Uterus (tissue), 4 donors: ENCODE results near the gene GRIN1. TPM values are rescaled to one million over a fixed set of nuclear protein-coding genes. Genes with fewer than 3 reads are reported as not detected.
"Not testable (repeated sequence)": the region's sequence is repeated elsewhere in the genome, so short reads cannot be mapped to it uniquely, and the experiment has no call there.

ENCODE experiments used
- DNase-seq, 2 donors: peaks; one replicate each; pipeline ENCODE4 v3.0.0-alpha.2; 2019 to 2020
- H3K27ac ChIP-seq, 2 donors: fragments of 200-600 bp; sonication (generic); 1 replicate in 1 of 2; 2 replicates in 1 of 2; pipeline ENCODE4 v1.5.1; 2016 to 2018
- H3K27me3 ChIP-seq, 2 donors: fragments of 200-600 bp; sonication (generic); one replicate each; pipeline ENCODE4 v1.5.1; 2018 to 2019; ENCODE audit warnings: control low read depth in 1 of 2
- H3K36me3 ChIP-seq, 2 donors: fragments of 200-600 bp; sonication (generic); one replicate each; pipeline ENCODE4 v1.5.1; 2019; ENCODE audit warnings: control low read depth in 1 of 2
- H3K4me1 ChIP-seq, 2 donors: fragments of 200-600 bp; sonication (generic); one replicate each; pipeline ENCODE4 v1.5.1; 2018 to 2019; ENCODE audit warnings: control low read depth in 1 of 2
- H3K4me3 ChIP-seq, 2 donors: fragments of 200-600 bp; sonication (generic); 1 replicate in 1 of 2; 2 replicates in 1 of 2; pipeline ENCODE4 v1.5.1; 2018 to 2019; ENCODE audit warnings: mild to moderate bottlenecking in 1 of 2
- H3K9me3 ChIP-seq, 2 donors: fragments of 200-600 bp; sonication (generic); one replicate each; pipeline ENCODE4 v1.5.1; 2019; ENCODE audit warnings: control low read depth in 1 of 2
- CTCF ChIP-seq, 4 experiments: fragments of 200-600 bp in 2 of 4; fragments of 450-650 bp in 2 of 4; sonication (generic) in 2 of 4; IDR thresholded peaks; one replicate each; pipeline ENCODE4 v1.5.1; 2016 to 2019; ENCODE audit warnings: antibody characterized with exemption in 4 of 4, mild to moderate bottlenecking in 2 of 4, moderate library complexity in 1 of 4
- POLR2A ChIP-seq, 2 donors: fragments of 450-650 bp; IDR thresholded peaks; one replicate each; pipeline ENCODE4 v1.6.1; 2016; ENCODE audit warnings: antibody characterized with exemption in 2 of 2, mild to moderate bottlenecking in 1 of 2, moderate library complexity in 1 of 2
- intact Hi-C: fragments of 100-400 bp; cut with DNase I; formaldehyde crosslinking; loops from one replicate; pipeline ENCODE4 v1.15.1; 2023; ENCODE audit warnings: low total_unique reads
- total RNA-seq, 4 donors: library from RNA; depleted of rRNA in 3 of 4; stranded (reverse); fragments of >200 nt in 3 of 4; gene quantifications; one replicate each; pipeline versions ENCODE4 v1.1.0 to v1.2.4, GENCODE V29; 2014 to 2023
- donor health status: DM: yes; HTN: yes; CAD: no.

Gene GRIN1
- total RNA-seq, 4 donors from 2014 or later = not detected

GRCh38 chr9:137115394-137116026, 23.4 kb upstream of the GRIN1 start:
- no peak overlapping the region for H3K27ac ChIP-seq
- H3K4me1 ChIP-seq = peaks cover 0 to 6% of the 10 kb centered on the region in 2 donors
- no peaks in the 10 kb centered on the region for H3K27me3 ChIP-seq
- no peaks in the 10 kb centered on the region for H3K36me3 ChIP-seq
- no peak for DNase-seq
- intact Hi-C loops = loop anchor here (10.0 kb wide), 1 partner anchor 109 kb away; the partner anchor contains the start of genes CYSRT1, RNF208 and RNF224
- no peaks in the 10 kb centered on the region for H3K9me3 ChIP-seq
- no peak overlapping the region for H3K4me3 ChIP-seq
- TF ChIP-seq POLR2A (IDR thresholded peaks at IDR 0.05) = no peak

GRCh38 chr9:137116027-137116507, 22.9 kb upstream of the GRIN1 start:
- TF ChIP-seq POLR2A (IDR thresholded peaks at IDR 0.05) (no peak), CTCF (IDR thresholded peaks at IDR 0.05) (no peak)
- Histone ChIP-seq H3K4me3 (no peak overlapping the region), H3K27me3 (no peaks in the 10 kb centered on the region), H3K4me1 (peaks cover 0 to 6% of the 10 kb centered on the region in 2 donors), H3K36me3 (no peaks in the 10 kb centered on the region), H3K9me3 (no peaks in the 10 kb centered on the region), H3K27ac (no peak overlapping the region)
- no peak for DNase-seq
- intact Hi-C loops = loop anchor here (10.0 kb wide), 1 partner anchor 109 kb away; the partner anchor contains the start of genes CYSRT1, RNF208 and RNF224

- no peak overlapping the region for H3K27ac ChIP-seq
- intact Hi-C loops = loop anchor here (10.0 kb wide), 1 partner anchor 108 kb away; the partner anchor contains the start of genes CYSRT1, RNF208 and RNF224
- TF ChIP-seq POLR2A (IDR thresholded peaks at IDR 0.05) (no peak), CTCF (IDR thresholded peaks at IDR 0.05) (no peak)
- H3K9me3 ChIP-seq = no peaks in the 10 kb centered on the region
- no peaks in the 10 kb centered on the region for H3K27me3 ChIP-seq
- peaks cover 0 to 6% of the 10 kb centered on the region in 2 donors for H3K4me1 ChIP-seq
- H3K36me3 ChIP-seq = no peaks in the 10 kb centered on the region
- no peak for DNase-seq
- no peak overlapping the region for H3K4me3 ChIP-seq
Measured at GRCh38 chr9:137116728-137117127, 22.2 kb upstream of the GRIN1 start.

GRCh38 chr9:137117269-137117731, 21.7 kb upstream of the GRIN1 start:
- intact Hi-C loops = loop anchor here (10.0 kb wide), 1 partner anchor 108 kb away; the partner anchor contains the start of genes CYSRT1, RNF208 and RNF224

GRCh38 chr9:137118092-137118603, 20.8 kb upstream of the GRIN1 start:
- not testable (repeated sequence) for H3K4me1 ChIP-seq, H3K27me3 ChIP-seq, H3K9me3 ChIP-seq, H3K4me3 ChIP-seq, H3K27ac ChIP-seq, DNase-seq, H3K36me3 ChIP-seq
- intact Hi-C loops = loop anchor here (10.0 kb wide), 1 partner anchor 107 kb away; the partner anchor contains the start of genes CYSRT1, RNF208 and RNF224

More at GRCh38 chr9:137117269-137117731, 21.7 kb upstream of the GRIN1 start:
- no peak for DNase-seq
- Histone ChIP-seq H3K36me3 (no peaks in the 10 kb centered on the region), H3K27ac (no peak overlapping the region), H3K4me1 (peaks cover 0 to 6% of the 10 kb centered on the region in 2 donors), H3K27me3 (no peaks in the 10 kb centered on the region), H3K9me3 (no peaks in the 10 kb centered on the region), H3K4me3 (no peak overlapping the region)
- TF ChIP-seq POLR2A (IDR thresholded peaks at IDR 0.05) = no peak
- TF ChIP-seq CTCF (IDR thresholded peaks at IDR 0.05) = no peak

- H3K4me3 ChIP-seq, H3K9me3 ChIP-seq, H3K4me1 ChIP-seq, H3K27ac ChIP-seq, intact Hi-C loops, DNase-seq, H3K27me3 ChIP-seq, H3K36me3 ChIP-seq: not testable (repeated sequence)
Measured at GRCh38 chr9:137121927-137122795, 16.8 kb upstream of the GRIN1 start.

- intact Hi-C loops = not testable (repeated sequence)
Measured at GRCh38 chr9:137122796-137123467, 16.0 kb upstream of the GRIN1 start.

More at GRCh38 chr9:137122796-137123467, 16.0 kb upstream of the GRIN1 start:
- H3K27me3 ChIP-seq, H3K27ac ChIP-seq, H3K4me3 ChIP-seq, H3K4me1 ChIP-seq, DNase-seq, H3K9me3 ChIP-seq, H3K36me3 ChIP-seq: not testable (repeated sequence)
